ENCODE measurements around the gene UGT1A6. TPM values are rescaled to one million over a fixed set of nuclear protein-coding genes. Genes with fewer than 3 reads are reported as not detected.

The UGT1A6 gene
- total and polyA plus RNA-seq, 2 of the 4 experiments (the other 2 are of a cell fraction) = not detected

DNA sequence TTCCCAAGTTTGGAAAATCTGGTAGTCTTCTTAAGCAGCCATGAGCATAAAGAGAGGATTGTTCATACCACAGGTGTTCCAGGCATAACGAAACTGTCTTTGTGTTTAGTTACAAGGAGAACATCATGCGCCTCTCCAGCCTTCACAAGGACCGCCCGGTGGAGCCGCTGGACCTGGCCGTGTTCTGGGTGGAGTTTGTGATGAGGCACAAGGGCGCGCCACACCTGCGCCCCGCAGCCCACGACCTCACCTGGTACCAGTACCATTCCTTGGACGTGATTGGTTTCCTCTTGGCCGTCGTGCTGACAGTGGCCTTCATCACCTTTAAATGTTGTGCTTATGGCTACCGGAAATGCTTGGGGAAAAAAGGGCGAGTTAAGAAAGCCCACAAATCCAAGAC, 79.5 kb downstream of the UGT1A6 start:
- Histone ChIP-seq H3K4me1 (ENCODE audit: control insufficient read depth, insufficient read depth, low read length) (no peaks in the 10 kb centered on the region), H2BK20ac (ENCODE audit: low read depth, low read length) (no peak overlapping the region), H3K27me3 (ENCODE audit: control insufficient read depth, insufficient read depth, low read length) (no peaks in the 10 kb centered on the region), H3K23ac (ENCODE audit: low read depth, low read length) (no peak overlapping the region), H3K18ac (ENCODE audit: low read depth, low read length) (no peak overlapping the region), H3K79me1 (ENCODE audit: low read depth in 1 of 2, low read length in 2 of 2) (no peaks in the 10 kb centered on the region), H3K27ac (ENCODE audit: insufficient read depth, low read length) (no peak overlapping the region), H2BK120ac (ENCODE audit: low read depth, low read length) (no peak overlapping the region), H3K56ac (ENCODE audit: extremely low read depth, insufficient read depth, low read length) (no peak overlapping the region), H3K9me3 (ENCODE audit: control insufficient read depth, insufficient read depth, low read length) (peaks cover 3% of the 10 kb centered on the region; the same call in 1 of the 2 replicates), H3K9me1 (ENCODE audit: insufficient read depth, low read length) (no peaks in the 10 kb centered on the region), H2AK9ac (replicated peaks; ENCODE audit: low read depth, low read length, poor library complexity) (no peak overlapping the region), H2AFZ (replicated peaks; ENCODE audit: low read length, poor library complexity) (no peak overlapping the region), H2BK5ac (ENCODE audit: low read depth, low read length, poor library complexity, severe bottlenecking) (no peak overlapping the region), H2BK15ac (ENCODE audit: low read depth, low read length) (no peak overlapping the region), H3K9ac (ENCODE audit: low read depth, low read length) (no peak overlapping the region), H2AK5ac (ENCODE audit: low read depth, low read length) (no peak overlapping the region), H3K4ac (ENCODE audit: low read depth, low read length) (no peak overlapping the region), H3K14ac (replicated peaks; ENCODE audit: low read depth, low read length) (no peak overlapping the region), H4K8ac (ENCODE audit: low read depth in 2 of 2, low read length in 2 of 2) (no peak overlapping the region), H3K4me2 (ENCODE audit: low read depth, low read length) (no peak overlapping the region), H3K4me3 (ENCODE audit: insufficient read depth, low read depth, low read length) (no peak overlapping the region), H4K20me1 (ENCODE audit: insufficient read depth, low read length) (no peaks in the 10 kb centered on the region), H3K36me3 (ENCODE audit: control insufficient read depth, insufficient read depth, low read length) (no peaks in the 10 kb centered on the region), H4K5ac (ENCODE audit: low read depth, low read length) (no peak overlapping the region), H4K91ac (ENCODE audit: insufficient read depth, low read depth, low read length) (no peak overlapping the region)
- intact Hi-C loops (cut with micrococcal nuclease) = no loop called here
- DNase-seq = no peak
- in situ Hi-C loops (cut with MboI; ENCODE audit: low sequenced_read_pairs) = no loop called here
- ATAC-seq (ENCODE audit: low read depth) = no peak
- dilution Hi-C loops (cut with HindIII; ENCODE audit: low sequenced_read_pairs, unreplicated experiment) = no loop called here
- TF ChIP-seq FOS (IDR thresholded peaks at IDR 0.05; ENCODE audit: low read depth, low read length) = no peak
- TF ChIP-seq RFX5 (IDR thresholded peaks at IDR 0.05; ENCODE audit: low read depth, low read length) = no peak
- TF ChIP-seq, protein P1, sequence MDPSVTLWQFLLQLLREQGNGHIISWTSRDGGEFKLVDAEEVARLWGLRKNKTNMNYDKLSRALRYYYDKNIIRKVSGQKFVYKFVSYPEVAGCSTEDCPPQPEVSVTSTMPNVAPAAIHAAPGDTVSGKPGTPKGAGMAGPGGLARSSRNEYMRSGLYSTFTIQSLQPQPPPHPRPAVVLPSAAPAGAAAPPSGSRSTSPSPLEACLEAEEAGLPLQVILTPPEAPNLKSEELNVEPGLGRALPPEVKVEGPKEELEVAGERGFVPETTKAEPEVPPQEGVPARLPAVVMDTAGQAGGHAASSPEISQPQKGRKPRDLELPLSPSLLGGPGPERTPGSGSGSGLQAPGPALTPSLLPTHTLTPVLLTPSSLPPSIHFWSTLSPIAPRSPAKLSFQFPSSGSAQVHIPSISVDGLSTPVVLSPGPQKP (IDR thresholded peaks at IDR 0.05; ENCODE audit: borderline replicate concordance, low read depth, low read length) = no peak
- no peak for TF ChIP-seq SMC3 (IDR thresholded peaks at IDR 0.05; ENCODE audit: low read depth, low read length)
- no peak for TF ChIP-seq MAFK (IDR thresholded peaks at IDR 0.05; ENCODE audit: low read depth, low read length)
- TF ChIP-seq MXI1 (IDR thresholded peaks at IDR 0.05; ENCODE audit: borderline replicate concordance, low read depth, low read length) = no peak
- TF ChIP-seq, protein P2, sequence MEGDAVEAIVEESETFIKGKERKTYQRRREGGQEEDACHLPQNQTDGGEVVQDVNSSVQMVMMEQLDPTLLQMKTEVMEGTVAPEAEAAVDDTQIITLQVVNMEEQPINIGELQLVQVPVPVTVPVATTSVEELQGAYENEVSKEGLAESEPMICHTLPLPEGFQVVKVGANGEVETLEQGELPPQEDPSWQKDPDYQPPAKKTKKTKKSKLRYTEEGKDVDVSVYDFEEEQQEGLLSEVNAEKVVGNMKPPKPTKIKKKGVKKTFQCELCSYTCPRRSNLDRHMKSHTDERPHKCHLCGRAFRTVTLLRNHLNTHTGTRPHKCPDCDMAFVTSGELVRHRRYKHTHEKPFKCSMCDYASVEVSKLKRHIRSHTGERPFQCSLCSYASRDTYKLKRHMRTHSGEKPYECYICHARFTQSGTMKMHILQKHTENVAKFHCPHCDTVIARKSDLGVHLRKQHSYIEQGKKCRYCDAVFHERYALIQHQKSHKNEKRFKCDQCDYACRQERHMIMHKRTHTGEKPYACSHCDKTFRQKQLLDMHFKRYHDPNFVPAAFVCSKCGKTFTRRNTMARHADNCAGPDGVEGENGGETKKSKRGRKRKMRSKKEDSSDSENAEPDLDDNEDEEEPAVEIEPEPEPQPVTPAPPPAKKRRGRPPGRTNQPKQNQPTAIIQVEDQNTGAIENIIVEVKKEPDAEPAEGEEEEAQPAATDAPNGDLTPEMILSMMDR (conservative IDR thresholded peaks at IDR 0.05; ENCODE audit: low read depth, low read length) = no peak
- no peak for TF ChIP-seq RAD21 (IDR thresholded peaks at IDR 0.05; ENCODE audit: low read length)
- TF ChIP-seq RCOR1 (IDR thresholded peaks at IDR 0.05; ENCODE audit: insufficient replicate concordance, low read length) = no peak
- TF ChIP-seq MAZ (IDR thresholded peaks at IDR 0.05; ENCODE audit: borderline replicate concordance, low read depth, low read length) = no peak
- TF ChIP-seq, protein P3, sequence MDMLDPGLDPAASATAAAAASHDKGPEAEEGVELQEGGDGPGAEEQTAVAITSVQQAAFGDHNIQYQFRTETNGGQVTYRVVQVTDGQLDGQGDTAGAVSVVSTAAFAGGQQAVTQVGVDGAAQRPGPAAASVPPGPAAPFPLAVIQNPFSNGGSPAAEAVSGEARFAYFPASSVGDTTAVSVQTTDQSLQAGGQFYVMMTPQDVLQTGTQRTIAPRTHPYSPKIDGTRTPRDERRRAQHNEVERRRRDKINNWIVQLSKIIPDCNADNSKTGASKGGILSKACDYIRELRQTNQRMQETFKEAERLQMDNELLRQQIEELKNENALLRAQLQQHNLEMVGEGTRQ (IDR thresholded peaks at IDR 0.05; ENCODE audit: low read depth, low read length) = no peak
- no peak for TF ChIP-seq POLR2A (IDR thresholded peaks at IDR 0.05; ENCODE audit: low read depth, low read length)
- TF ChIP-seq BHLHE40 (IDR thresholded peaks at IDR 0.05; ENCODE audit: low read depth, low read length) = no peak
- TF ChIP-seq CHD1 (IDR thresholded peaks at IDR 0.05; ENCODE audit: low read depth, low read length) = no peak
- TF ChIP-seq NFE2L2 (IDR thresholded peaks at IDR 0.05; ENCODE audit: low read depth, low read length) = no peak
- no peak for TF ChIP-seq CEBPB (IDR thresholded peaks at IDR 0.05; ENCODE audit: low read depth, low read length)
- CTCF ChIA-PET = no interaction called here
- POLR2A ChIA-PET (ENCODE audit: unreplicated experiment) = no interaction called here
- WGBS, 2 experiments (ENCODE audit: extremely low coverage in 2 of 2, insufficient read length in 1 of 2) = no CpG with 5 or more reads among the region's 16 CpGs
- no TSS peak for BruUV-seq (replicated peaks)

Data from IMR-90 (cell line).